Peyer's patch (tissue), 4 donors: ENCODE data around the gene CXCL5. TPM values are rescaled to one million over a fixed set of nuclear protein-coding genes. Genes with fewer than 3 reads are reported as not detected.

Experiments used
- DNase-seq, 3 donors: peaks; one replicate each; pipeline ENCODE4 v3.0.0-alpha.2; 2017 to 2019
- H3K27ac ChIP-seq, 4 donors: fragments of 200-600 bp; sonication (generic); one replicate each; pipeline ENCODE4 v1.5.1; 2016 to 2019
- H3K27me3 ChIP-seq, 2 donors: fragments of 200-600 bp; sonication (generic); one replicate each; pipeline ENCODE4 v1.5.1; 2019
- H3K36me3 ChIP-seq, 3 donors: fragments of 200-600 bp; sonication (generic); one replicate each; pipeline ENCODE4 v1.5.1; 2016 to 2019
- H3K4me1 ChIP-seq, 4 donors: fragments of 200-600 bp; sonication (generic); one replicate each; pipeline ENCODE4 v1.5.1; 2016 to 2019
- H3K4me3 ChIP-seq, 4 donors: fragments of 200-600 bp; sonication (generic); 1 replicate in 3 of 4; 2 replicates in 1 of 4; pipeline ENCODE4 v1.5.1; 2016 to 2019; ENCODE audit warnings: mild to moderate bottlenecking in 1 of 4
- H3K9me3 ChIP-seq, 4 donors: fragments of 200-600 bp; sonication (generic); one replicate each; pipeline ENCODE4 v1.5.1; 2016 to 2019; ENCODE audit warnings: mild to moderate bottlenecking in 1 of 4
- POLR2A ChIP-seq, 2 donors: fragments of 450-650 bp; IDR thresholded peaks; one replicate each; pipeline ENCODE4 v1.5.1; 2017; ENCODE audit warnings: antibody characterized with exemption in 2 of 2, mild to moderate bottlenecking in 2 of 2, moderate library complexity in 2 of 2
- total RNA-seq, 4 donors: library from RNA; depleted of rRNA; stranded (reverse); fragments of >200 nt; gene quantifications; one replicate each; pipeline ENCODE4 v1.1.0, GENCODE V29; 2016
- TF ChIP-seq, protein P1 (sequence below), 6 experiments: fragments of 450-650 bp in 4 of 6; fragments of 200-600 bp in 2 of 6; sonication (generic) in 1 of 6; IDR thresholded peaks; one replicate each; pipeline ENCODE4 v1.5.1; 2017 to 2019; ENCODE audit warnings: antibody characterized with exemption in 6 of 6, mild to moderate bottlenecking in 3 of 6, moderate library complexity in 1 of 6

The CXCL5 gene
- total RNA-seq, 4 donors from 2014 or later, result not detected

DNA sequence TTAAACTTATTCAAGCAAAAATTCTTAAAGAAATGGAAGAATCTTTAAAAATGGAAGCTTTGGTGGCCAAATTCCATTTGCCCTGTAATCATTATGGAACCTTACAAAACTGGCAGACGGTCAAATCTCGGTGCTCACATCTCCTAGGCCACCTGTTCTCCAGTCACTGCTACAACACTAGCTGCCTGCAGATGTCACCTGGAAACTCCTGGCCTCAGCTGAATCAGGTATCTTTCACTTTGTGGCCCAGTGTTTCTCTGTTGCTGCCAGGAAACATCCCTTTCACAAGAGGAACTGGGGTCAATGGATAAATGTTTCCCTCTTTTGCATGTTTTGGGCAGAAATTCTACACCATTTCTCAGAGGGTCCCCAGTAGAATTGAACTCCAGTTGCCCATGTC lies 44.2 kb upstream of the CXCL5 start:
- TF ChIP-seq POLR2A (IDR thresholded peaks at IDR 0.05), result no peak
- TF ChIP-seq, protein P1, sequence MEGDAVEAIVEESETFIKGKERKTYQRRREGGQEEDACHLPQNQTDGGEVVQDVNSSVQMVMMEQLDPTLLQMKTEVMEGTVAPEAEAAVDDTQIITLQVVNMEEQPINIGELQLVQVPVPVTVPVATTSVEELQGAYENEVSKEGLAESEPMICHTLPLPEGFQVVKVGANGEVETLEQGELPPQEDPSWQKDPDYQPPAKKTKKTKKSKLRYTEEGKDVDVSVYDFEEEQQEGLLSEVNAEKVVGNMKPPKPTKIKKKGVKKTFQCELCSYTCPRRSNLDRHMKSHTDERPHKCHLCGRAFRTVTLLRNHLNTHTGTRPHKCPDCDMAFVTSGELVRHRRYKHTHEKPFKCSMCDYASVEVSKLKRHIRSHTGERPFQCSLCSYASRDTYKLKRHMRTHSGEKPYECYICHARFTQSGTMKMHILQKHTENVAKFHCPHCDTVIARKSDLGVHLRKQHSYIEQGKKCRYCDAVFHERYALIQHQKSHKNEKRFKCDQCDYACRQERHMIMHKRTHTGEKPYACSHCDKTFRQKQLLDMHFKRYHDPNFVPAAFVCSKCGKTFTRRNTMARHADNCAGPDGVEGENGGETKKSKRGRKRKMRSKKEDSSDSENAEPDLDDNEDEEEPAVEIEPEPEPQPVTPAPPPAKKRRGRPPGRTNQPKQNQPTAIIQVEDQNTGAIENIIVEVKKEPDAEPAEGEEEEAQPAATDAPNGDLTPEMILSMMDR (IDR thresholded peaks at IDR 0.05), result peak in 3 of 6 experiments; percentile 44 to 52 (median 45)
- Histone ChIP-seq H3K9me3 (no peaks in the 10 kb centered on the region), H3K27ac (no peak overlapping the region), H3K4me3 (no peak overlapping the region), H3K27me3 (no peaks in the 10 kb centered on the region), H3K4me1 (no peaks in the 10 kb centered on the region), H3K36me3 (no peaks in the 10 kb centered on the region)
- peak in 1 of 3 donors; percentile 58 for DNase-seq

DNA sequence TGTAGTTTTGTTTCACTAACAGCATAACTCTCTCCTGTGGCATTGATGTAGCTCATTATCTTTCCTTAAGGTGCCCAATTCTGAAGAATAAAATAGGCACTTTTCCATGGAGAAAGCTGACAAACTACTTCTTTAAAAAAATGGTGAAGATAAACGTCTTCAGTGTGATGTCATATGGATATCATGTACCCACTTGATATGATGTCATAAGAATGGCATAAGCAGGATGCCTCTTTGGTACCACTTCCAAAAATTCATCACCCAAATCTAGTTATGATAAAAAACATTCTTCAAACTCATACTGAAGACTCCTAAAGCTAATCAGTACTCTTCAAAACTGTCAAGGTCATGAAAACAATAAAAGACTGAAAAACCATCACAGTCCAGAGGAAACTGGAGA lies 42.9 kb upstream of the CXCL5 start:
- Histone ChIP-seq H3K27me3 (no peaks in the 10 kb centered on the region), H3K36me3 (no peaks in the 10 kb centered on the region), H3K27ac (no peak overlapping the region), H3K4me3 (no peak overlapping the region), H3K4me1 (no peaks in the 10 kb centered on the region), H3K9me3 (no peaks in the 10 kb centered on the region)
- TF ChIP-seq, protein P1 (IDR thresholded peaks at IDR 0.05), result no peak
- no peak for TF ChIP-seq POLR2A (IDR thresholded peaks at IDR 0.05)
- DNase-seq, result no peak

DNA sequence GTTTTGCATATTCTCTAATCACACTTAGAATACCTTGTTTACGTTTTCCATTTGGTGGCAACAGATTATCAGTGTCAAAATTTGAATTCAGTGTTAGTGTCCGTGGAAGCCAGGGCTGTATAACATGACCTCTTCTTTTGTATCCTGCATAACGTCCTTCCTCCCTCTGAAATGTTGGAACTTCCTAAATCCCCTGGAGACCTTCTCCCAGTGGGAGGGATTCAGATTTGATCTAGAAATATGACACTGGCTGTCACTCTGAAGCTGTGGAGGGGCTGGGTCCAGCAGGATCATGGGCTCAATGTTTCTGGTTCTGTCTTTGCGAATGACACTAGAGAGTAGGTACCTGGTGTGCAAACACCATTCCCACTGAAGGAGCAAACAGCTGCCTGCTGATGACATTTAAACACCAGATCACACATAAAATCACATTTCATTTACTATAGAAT lies 40.9 kb upstream of the CXCL5 start:
- no peak for TF ChIP-seq POLR2A (IDR thresholded peaks at IDR 0.05)
- TF ChIP-seq, protein P1 (IDR thresholded peaks at IDR 0.05), result no peak
- peak overlapping the region in 2 of 4 donors; percentile 63 to 79 for H3K27ac ChIP-seq
- no peaks in the 10 kb centered on the region for H3K4me1 ChIP-seq
- H3K27me3 ChIP-seq, result no peaks in the 10 kb centered on the region
- DNase-seq, result no peak
- no peaks in the 10 kb centered on the region for H3K9me3 ChIP-seq
- no peaks in the 10 kb centered on the region for H3K36me3 ChIP-seq
- H3K4me3 ChIP-seq, result peak overlapping the region in 2 of 4 donors; percentile 86 to 88

DNA sequence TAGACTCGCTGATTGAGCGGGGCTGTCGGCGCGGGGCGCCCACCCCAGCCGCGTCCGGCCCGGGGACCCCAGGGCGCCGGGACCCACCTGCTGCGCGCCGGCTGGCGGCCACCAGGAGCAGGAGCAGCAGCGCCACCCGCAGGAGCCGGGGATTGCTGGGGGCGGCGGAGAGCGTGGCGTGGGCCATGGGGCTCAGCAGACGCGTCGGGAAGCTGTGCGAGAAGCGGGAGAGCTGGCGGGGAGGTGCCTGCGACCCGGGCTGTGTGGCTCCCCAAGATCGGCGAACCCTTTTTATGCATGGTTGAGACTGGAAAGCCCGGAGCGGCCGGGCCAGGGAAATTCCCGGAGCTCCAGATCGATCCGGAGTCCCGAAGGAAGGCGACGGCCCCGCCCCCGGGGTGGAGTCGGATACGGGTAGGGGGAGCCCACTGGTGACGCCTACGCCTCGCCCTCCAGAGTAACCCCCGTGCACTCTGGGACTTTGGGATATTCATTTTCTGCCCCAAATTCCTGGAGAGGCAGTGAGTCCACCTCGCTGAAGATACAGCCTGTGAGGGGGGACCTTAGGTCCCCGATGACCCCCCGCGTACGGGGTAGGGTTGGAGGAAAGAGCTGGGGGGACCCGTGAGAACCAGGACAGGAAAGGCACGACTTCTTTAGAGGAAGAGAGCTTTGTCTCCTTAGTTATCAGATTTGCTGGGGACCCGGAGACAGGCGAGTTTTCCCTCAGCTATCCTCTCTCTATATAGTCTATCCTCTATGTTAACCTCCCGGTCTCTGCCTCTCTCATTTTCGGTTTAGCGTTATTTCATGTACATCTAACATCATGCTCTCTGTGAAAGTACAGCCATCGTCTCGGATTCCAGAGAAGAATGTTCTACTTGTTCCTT lies 40.2 kb upstream of the CXCL5 start, which contains the start of gene CXCL3:
Gene CXCL3, minus strand, starts transcription at position 265 of the 890 bp plus-strand sequence. Its CDS starts 78 bp downstream, at position 187.
- TF ChIP-seq POLR2A (IDR thresholded peaks at IDR 0.05), result peak in 1 of 2 donors; percentile 31
- TF ChIP-seq, protein P1 (IDR thresholded peaks at IDR 0.05), result peak in 4 of 6 experiments; percentile 23 to 72 (median 62)
- no peaks in the 10 kb centered on the region for H3K9me3 ChIP-seq
- peak within 1 kb of the TSS; percentile 45 to 88 (median 69) for H3K4me3 ChIP-seq
- no peaks in the 10 kb centered on the region for H3K4me1 ChIP-seq
- no peaks in the 10 kb centered on the region for H3K36me3 ChIP-seq
- no peaks in the 10 kb centered on the region for H3K27me3 ChIP-seq
- DNase-seq, result peak; percentile 18 to 85 (median 82)
- peak within 1 kb of the TSS; percentile 47 to 79 (median 66) for H3K27ac ChIP-seq

DNA sequence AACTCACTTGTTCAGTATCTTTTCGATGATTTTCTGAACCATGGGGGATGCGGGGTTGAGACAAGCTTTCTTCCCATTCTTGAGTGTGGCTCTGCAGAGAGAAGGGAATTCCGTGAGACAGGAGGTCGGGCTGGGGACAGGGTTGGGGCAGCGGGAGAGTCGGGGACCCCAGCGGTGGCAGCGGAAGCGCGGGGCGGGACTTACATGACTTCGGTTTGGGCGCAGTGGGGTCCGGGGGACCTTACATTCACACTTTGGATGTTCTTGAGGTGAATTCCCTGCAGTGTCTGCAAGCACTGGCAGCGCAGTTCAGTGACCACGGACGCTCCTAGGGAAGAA lies 39.6 kb upstream of the CXCL5 start:
- TF ChIP-seq, protein P1 (IDR thresholded peaks at IDR 0.05), result no peak
- no peak for TF ChIP-seq POLR2A (IDR thresholded peaks at IDR 0.05)
- H3K4me1 ChIP-seq, result no peaks in the 10 kb centered on the region
- DNase-seq, result peak in 1 of 3 donors; percentile 60
- no peaks in the 10 kb centered on the region for H3K36me3 ChIP-seq
- no peaks in the 10 kb centered on the region for H3K9me3 ChIP-seq
- no peaks in the 10 kb centered on the region for H3K27me3 ChIP-seq
- H3K27ac ChIP-seq, result peak overlapping the region in 3 of 4 donors; percentile 63 to 79 (median 68)
- H3K4me3 ChIP-seq, result peak overlapping the region; percentile 45 to 88 (median 69)
